SK-N-MC (cell line): ENCODE measurements around the gene RTN4R.

ENCODE experiments used
- EZH2 ChIP-seq: fragments of 200-600 bp; sonication (generic); IDR thresholded peaks from one replicate; pipeline ENCODE4 v1.6.1; 2017; ENCODE audit warnings: antibody characterized with exemption
- FOXP2 ChIP-seq: optimal IDR thresholded peaks from 2 replicates; pipeline ENCODE3; 2011; ENCODE audit warnings: mild to moderate bottlenecking, moderate library complexity; ENCODE audit not compliant: insufficient read depth; ENCODE audit errors: extremely low read length, control extremely low read depth
- POLR2AphosphoS5 ChIP-seq: IDR thresholded peaks from 2 replicates; pipeline ENCODE4 v1.6.1; 2012; ENCODE audit warnings: mild to moderate bottlenecking, low read depth, low read length, borderline replicate concordance

DNA sequence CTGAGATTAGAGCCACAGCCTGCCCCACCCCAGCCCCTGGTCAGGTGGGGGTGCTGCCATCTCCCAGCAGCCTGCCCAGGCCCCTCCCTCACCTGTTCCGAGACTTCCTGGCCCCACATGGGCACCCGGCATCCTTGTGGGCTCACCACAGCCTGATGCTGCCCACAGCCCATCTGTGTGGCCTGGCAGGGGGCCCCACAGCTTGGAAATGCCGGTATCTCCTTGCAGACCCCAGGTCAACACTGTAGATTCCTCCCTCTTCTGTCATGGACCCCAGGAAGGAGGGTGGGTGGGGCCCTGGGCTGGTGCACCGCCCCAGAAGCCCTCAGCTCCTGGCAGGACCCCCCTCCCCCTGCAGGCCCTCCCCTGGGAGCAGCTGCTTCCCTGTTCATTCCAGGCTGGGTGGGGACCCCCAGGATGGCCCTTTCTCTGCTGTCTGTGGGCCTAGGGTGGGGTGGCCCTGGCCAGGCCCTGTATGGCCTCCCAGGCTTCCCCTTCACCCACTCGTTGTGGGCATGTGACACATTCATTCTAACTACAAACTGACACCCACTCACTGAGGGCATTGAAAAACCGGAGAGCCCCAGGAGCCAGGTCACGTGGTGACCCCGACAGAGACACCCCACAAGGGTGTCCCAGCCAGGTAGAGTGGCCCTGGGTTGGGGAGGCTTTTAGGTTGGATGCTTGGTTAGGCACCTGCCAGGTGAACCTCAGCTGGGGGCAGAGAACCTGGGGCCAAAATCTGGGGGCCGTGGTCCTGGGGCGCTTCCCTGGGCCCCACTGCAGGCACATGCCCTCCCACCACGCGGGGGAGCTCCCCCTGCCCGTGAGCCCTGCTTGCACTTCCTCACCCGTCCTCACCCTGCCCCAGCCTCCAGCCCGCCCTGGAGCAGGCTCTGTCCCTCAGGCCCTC lies 73.2 kb downstream of the RTN4R start:
- TF ChIP-seq EZH2 = no peak
- no peak for TF ChIP-seq POLR2AphosphoS5
- TF ChIP-seq FOXP2 = no peak
